GM12801 (cell line): ENCODE measurements around the gene FGF14.

Experiments
- TF ChIP-seq, protein P1 (sequence below): IDR thresholded peaks from one replicate; pipeline ENCODE4 v1.5.1; 2011; ENCODE audit warnings: control low read depth; ENCODE audit not compliant: insufficient read length; ENCODE audit errors: extremely low read depth

The FGF14 gene

GRCh38 chr13:102333320-102334198 is 68.3 kb downstream of the FGF14 start:
- TF ChIP-seq, protein P1, sequence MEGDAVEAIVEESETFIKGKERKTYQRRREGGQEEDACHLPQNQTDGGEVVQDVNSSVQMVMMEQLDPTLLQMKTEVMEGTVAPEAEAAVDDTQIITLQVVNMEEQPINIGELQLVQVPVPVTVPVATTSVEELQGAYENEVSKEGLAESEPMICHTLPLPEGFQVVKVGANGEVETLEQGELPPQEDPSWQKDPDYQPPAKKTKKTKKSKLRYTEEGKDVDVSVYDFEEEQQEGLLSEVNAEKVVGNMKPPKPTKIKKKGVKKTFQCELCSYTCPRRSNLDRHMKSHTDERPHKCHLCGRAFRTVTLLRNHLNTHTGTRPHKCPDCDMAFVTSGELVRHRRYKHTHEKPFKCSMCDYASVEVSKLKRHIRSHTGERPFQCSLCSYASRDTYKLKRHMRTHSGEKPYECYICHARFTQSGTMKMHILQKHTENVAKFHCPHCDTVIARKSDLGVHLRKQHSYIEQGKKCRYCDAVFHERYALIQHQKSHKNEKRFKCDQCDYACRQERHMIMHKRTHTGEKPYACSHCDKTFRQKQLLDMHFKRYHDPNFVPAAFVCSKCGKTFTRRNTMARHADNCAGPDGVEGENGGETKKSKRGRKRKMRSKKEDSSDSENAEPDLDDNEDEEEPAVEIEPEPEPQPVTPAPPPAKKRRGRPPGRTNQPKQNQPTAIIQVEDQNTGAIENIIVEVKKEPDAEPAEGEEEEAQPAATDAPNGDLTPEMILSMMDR, result no peak

GRCh38 chr13:102328909-102329308 is 72.9 kb downstream of the FGF14 start:
- TF ChIP-seq, protein P1, result no peak

GRCh38 chr13:102327119-102327617 is 74.7 kb downstream of the FGF14 start:
- TF ChIP-seq, protein P1, result no peak

DNA sequence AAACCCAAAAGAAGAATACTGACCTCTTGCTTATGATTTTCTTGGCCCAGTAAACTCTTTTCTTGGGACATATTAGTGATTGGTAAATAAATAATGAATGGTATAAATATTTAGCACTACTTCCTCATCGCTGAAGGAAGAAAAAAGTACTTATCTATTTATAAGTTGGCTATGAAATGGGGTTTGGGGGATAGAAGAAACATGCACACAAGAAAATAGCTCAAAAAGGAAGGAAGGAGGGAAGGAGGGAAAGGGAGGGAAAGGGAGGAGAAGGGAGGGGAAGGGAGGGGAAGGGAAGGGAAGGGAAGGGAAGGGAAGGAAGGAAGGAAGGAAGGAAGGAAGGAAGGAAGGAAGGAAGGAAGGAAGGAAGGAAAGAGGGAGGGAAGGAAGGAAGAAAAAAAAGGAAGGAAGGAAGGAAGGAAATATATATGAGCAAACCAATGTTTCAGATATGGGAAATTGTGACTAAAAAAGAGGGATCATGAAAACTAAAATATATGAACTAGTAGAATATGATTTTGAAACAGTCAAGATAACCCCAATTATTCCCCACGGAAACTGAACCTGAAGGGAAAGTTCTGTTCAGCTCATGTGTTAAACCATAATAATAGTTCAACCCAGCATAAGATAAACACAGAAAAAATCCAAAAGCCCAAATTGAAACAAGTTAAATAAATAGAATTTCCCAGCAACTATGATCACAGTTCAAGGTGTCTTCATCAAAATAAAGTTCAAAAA is 75.3 kb downstream of the FGF14 start:
- TF ChIP-seq, protein P1, result no peak

DNA sequence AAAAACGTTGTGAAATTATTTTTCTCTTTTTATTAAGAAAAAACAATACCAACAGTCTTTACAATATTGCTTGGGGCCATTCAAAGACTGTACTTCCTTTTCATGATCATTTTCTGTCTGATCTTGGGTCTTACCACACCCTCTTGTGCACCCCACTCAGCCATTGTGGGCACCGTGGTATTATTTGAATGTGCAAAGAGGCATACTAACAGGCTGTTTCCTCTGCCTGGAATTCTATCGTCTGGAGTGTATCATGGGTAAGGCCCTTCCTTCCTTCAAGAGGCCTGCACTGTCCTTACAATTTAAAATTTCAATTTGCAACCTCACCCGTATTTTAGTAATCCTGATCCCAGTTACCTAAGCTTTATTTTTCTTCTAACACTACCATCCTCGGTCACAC is 76.5 kb downstream of the FGF14 start:
- TF ChIP-seq, protein P1, result no peak

GRCh38 chr13:102323505-102323904 is 78.3 kb downstream of the FGF14 start:
- TF ChIP-seq, protein P1, result no peak

GRCh38 chr13:102323012-102323411 is 78.8 kb downstream of the FGF14 start:
- TF ChIP-seq, protein P1, result no peak
